Measurements from ENCODE around the gene SLC7A6OS.

The SLC7A6OS gene

DNA sequence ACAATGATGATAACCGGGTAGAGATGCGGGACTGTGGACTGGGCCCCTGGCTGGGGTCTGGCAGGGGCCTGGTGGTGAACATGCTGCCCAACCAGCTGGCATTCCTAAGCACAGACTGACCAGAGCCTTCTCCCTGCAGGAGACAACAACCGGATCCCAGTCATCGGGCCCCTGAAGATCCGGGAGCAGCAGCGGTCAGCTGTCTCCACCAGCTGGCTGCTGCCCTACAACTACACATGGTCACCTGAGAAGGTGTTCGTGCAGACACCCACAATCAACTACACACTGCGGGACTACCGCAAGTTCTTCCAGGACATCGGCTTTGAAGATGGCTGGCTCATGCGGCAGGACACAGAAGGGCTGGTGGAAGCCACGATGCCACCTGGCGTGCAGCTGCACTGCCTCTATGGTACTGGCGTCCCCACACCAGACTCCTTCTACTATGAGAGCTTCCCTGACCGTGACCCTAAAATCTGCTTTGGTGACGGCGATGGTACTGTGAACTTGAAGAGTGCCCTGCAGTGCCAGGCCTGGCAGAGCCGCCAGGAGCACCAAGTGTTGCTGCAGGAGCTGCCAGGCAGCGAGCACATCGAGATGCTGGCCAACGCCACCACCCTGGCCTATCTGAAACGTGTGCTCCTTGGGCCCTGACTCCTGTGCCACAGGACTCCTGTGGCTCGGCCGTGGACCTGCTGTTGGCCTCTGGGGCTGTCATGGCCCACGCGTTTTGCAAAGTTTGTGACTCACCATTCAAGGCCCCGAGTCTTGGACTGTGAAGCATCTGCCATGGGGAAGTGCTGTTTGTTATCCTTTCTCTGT, 51.5 kb downstream of the SLC7A6OS start:
- Mint-ChIP-seq H3K9me3 (no peaks in the 10 kb centered on the region), H3K4me1 (peaks cover 14% of the 10 kb centered on the region), H3K27me3 (ENCODE audit: low read depth) (peaks cover 14% of the 10 kb centered on the region), H3K36me3 (ENCODE audit: low read depth) (peaks cover 13% of the 10 kb centered on the region), H3K4me3 (no peak overlapping the region), H3K27ac (peak overlapping the region in 1 of 3 experiments; percentile 98)
- no peak for TF ChIP-seq CTCF (IDR thresholded peaks at IDR 0.05; ENCODE audit: unreplicated experiment in 3 of 3)

- TF ChIP-seq CTCF (IDR thresholded peaks at IDR 0.05; ENCODE audit: unreplicated experiment in 3 of 3): no peak
- H3K27me3 Mint-ChIP-seq (ENCODE audit: low read depth): peaks cover 5% of the 10 kb centered on the region
- no peaks in the 10 kb centered on the region for H3K9me3 Mint-ChIP-seq
- H3K4me1 Mint-ChIP-seq: peaks cover 14% of the 10 kb centered on the region
- H3K4me3 Mint-ChIP-seq: peak overlapping the region in 2 of 3 experiments; percentile 22 to 58
- peak overlapping the region; percentile 92 to 98 (median 96) for H3K27ac Mint-ChIP-seq
- peaks cover 13% of the 10 kb centered on the region for H3K36me3 Mint-ChIP-seq (ENCODE audit: low read depth)
These were observed 52.6 kb downstream of the SLC7A6OS start for GRCh38 chr16:68257906-68258800.

DNA sequence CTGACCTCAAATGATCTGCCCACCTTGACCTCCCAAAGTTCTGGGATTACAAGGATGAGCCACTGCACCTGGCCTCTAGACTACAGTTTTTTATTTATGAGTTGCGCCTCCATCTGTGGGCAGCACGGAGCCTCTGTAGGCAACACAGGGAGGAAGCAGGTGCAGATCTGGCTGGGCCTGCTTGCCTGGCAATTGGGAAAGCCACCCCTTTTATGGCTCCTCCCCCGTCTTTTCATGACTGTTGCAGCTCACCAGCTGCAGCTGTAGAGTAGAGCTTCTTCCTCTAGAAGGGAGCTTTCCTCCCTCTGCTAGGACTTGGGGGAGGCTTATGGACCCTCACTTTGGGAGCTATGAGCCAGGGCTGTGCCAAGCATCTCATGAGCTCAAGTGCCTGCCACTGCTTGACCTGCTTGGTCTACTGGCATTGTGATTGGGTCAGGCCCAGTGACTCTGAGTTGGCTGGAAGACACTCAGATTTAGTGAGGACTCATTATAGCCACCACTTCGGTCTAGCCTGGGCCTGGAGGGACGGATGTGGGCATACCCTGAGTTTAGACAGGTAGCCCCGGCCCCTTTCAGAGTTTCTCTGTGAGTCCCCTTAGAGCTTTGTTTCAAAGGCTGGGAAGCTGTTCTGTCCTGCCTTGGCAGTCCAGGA, 53.4 kb downstream of the SLC7A6OS start:
- no peak for TF ChIP-seq CTCF (IDR thresholded peaks at IDR 0.05; ENCODE audit: unreplicated experiment in 3 of 3)
- Mint-ChIP-seq H3K9me3 (no peaks in the 10 kb centered on the region), H3K27me3 (ENCODE audit: low read depth) (peaks cover 3% of the 10 kb centered on the region), H3K4me3 (no peak overlapping the region), H3K27ac (peak overlapping the region; percentile 92 to 98 (median 96)), H3K4me1 (peaks cover 14% of the 10 kb centered on the region), H3K36me3 (ENCODE audit: low read depth) (peaks cover 14% of the 10 kb centered on the region)

DNA sequence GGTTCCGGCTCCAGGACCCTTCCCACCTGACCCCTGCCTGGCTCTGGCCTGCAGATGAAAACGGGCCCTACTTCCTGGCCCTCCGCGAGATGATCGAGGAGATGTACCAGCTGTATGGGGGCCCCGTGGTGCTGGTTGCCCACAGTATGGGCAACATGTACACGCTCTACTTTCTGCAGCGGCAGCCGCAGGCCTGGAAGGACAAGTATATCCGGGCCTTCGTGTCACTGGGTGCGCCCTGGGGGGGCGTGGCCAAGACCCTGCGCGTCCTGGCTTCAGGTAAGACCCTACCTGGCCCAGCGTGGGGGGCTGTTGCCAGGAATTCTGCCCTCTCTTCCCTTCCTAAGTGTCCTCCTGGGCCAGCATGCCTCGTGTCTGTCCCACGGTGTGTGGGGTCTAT, 55.0 kb downstream of the SLC7A6OS start:
- Mint-ChIP-seq H3K36me3 (ENCODE audit: low read depth) (peaks cover 24% of the 10 kb centered on the region), H3K27ac (no peak overlapping the region), H3K9me3 (no peaks in the 10 kb centered on the region), H3K27me3 (ENCODE audit: low read depth) (no peaks in the 10 kb centered on the region), H3K4me1 (peaks cover 19% of the 10 kb centered on the region), H3K4me3 (no peak overlapping the region)
- TF ChIP-seq CTCF (IDR thresholded peaks at IDR 0.05; ENCODE audit: unreplicated experiment in 3 of 3): no peak

DNA sequence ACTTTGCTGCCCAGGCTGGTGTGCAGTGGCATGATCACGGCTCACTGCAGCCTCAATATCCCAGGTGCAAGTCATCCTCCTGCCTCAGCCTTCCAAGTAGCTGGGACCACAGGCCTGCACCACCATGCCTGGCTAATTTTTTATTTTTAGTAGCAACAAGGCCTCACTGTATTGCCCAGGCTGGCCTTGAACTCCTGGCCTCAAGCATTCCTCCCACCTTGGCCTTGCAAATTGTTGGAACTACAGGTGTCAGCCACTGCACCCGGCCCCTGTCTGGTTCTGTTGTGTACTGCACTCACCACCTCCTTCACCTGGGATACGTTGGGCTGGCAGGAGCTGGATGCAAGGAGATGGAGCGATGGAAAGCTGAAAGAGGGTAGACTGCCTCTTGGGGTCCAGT, 57.0 kb downstream of the SLC7A6OS start:
- H3K36me3 Mint-ChIP-seq (ENCODE audit: low read depth): peaks cover 23% of the 10 kb centered on the region
- H3K27me3 Mint-ChIP-seq (ENCODE audit: low read depth): no peaks in the 10 kb centered on the region
- H3K4me3 Mint-ChIP-seq: no peak overlapping the region
- H3K4me1 Mint-ChIP-seq: peaks cover 19% of the 10 kb centered on the region
- H3K9me3 Mint-ChIP-seq: no peaks in the 10 kb centered on the region
- H3K27ac Mint-ChIP-seq: no peak overlapping the region
- no peak for TF ChIP-seq CTCF (IDR thresholded peaks at IDR 0.05; ENCODE audit: unreplicated experiment in 3 of 3)

All from nephron (organoid).